Stomach (tissue), 4 donors: ENCODE measurements around the gene ANKRD28.

Experiments used
- EP300 ChIP-seq: sonication (generic); formaldehyde crosslinking; IDR thresholded peaks from one replicate; pipeline ENCODE4 v1.6.1; 2017; ENCODE audit warnings: antibody characterized with exemption
- TF ChIP-seq, protein P1 (sequence below), 7 experiments: fragments of 450-650 bp in 4 of 7; fragments of 200-600 bp in 3 of 7; sonication (generic) in 3 of 7; IDR thresholded peaks; one replicate each; pipeline ENCODE4 v1.5.1; 2016 to 2019; ENCODE audit warnings: antibody characterized with exemption in 7 of 7, control low read depth in 2 of 7, mild to moderate bottlenecking in 1 of 7

DNA sequence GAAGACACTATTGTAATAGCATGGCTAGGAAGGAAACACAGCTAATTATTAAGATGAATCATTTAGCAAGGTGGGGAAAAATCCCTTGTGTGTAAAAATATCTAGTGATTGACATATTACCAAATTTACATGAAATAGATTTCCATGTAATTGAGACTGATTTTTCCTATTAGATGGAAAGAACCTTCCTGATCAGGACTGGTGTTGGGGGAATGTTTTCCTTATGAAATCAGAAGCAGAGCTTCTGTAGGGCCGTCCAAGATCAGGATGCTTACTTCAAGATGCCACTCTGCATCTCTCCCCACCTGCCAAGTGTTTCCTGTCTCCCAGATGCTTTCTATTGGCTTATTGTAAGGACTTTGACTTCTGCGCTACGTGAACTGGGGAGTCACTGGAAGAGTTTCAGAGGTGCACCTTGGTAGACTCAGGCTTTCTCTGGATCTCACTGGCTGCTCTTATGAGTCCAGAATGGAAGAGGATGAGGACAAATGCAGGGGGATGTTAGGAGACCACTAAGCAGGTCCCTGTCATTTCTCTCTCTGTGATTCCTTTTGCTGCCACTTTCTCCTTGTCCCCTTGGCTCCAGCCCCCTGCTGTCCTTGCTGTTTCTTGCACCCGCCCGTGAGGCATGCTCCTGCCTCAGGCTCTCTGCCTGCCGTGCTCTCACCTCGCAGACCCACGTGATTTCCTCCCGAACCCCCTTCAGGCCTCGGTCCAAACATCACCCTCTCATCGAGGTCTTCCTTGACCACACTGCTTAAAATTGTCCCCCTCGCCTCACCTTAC, 166.2 kb downstream of the ANKRD28 start:
- TF ChIP-seq, protein P1, sequence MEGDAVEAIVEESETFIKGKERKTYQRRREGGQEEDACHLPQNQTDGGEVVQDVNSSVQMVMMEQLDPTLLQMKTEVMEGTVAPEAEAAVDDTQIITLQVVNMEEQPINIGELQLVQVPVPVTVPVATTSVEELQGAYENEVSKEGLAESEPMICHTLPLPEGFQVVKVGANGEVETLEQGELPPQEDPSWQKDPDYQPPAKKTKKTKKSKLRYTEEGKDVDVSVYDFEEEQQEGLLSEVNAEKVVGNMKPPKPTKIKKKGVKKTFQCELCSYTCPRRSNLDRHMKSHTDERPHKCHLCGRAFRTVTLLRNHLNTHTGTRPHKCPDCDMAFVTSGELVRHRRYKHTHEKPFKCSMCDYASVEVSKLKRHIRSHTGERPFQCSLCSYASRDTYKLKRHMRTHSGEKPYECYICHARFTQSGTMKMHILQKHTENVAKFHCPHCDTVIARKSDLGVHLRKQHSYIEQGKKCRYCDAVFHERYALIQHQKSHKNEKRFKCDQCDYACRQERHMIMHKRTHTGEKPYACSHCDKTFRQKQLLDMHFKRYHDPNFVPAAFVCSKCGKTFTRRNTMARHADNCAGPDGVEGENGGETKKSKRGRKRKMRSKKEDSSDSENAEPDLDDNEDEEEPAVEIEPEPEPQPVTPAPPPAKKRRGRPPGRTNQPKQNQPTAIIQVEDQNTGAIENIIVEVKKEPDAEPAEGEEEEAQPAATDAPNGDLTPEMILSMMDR (IDR thresholded peaks at IDR 0.05), result no peak
- TF ChIP-seq EP300, result no peak
